ENCODE results near the gene CBLB.

DNA sequence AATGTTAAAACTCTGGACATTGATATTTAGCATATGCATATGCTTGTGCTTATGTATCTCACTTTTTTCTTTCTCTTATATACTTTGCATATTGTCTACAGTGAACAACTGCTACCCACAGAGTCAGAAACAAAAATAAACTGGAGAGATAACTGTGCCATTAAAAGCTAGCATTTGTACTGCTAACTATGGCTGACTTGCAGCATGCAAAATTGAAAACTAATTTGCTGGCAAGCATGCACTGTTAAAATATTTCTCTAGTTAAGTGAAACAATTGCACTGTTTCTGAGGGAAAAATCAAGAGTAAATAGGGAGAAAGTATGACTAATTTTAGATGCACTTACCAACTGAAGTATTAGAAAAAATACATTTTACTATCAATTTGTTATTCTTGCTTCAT is 177.8 kb downstream of the CBLB start:
- TF ChIP-seq POLR2AphosphoS5 (IDR thresholded peaks at IDR 0.05; ENCODE audit: borderline replicate concordance, low read depth, low read length) (no peak), EZH2 (IDR thresholded peaks at IDR 0.05) (no peak)
